ENCODE results near the gene ARF4. TPM values are rescaled to one million over a fixed set of nuclear protein-coding genes. Genes with fewer than 3 reads are reported as not detected.

ARF4 gene
- total and polyA plus RNA-seq, 2 experiments from 2014 or later: 144 to 249 TPM

GRCh38 chr3:57545636-57546268 is 51.4 kb downstream of the ARF4 start (continued):
- TF ChIP-seq REST (IDR thresholded peaks at IDR 0.05; ENCODE audit: unreplicated experiment) (no peak), EZH2 (IDR thresholded peaks at IDR 0.05; ENCODE audit: low read depth, unreplicated experiment) (no peak), ETS1 (IDR thresholded peaks at IDR 0.05) (no peak), NANOG (IDR thresholded peaks at IDR 0.05; ENCODE audit: borderline replicate concordance) (no peak)

DNA sequence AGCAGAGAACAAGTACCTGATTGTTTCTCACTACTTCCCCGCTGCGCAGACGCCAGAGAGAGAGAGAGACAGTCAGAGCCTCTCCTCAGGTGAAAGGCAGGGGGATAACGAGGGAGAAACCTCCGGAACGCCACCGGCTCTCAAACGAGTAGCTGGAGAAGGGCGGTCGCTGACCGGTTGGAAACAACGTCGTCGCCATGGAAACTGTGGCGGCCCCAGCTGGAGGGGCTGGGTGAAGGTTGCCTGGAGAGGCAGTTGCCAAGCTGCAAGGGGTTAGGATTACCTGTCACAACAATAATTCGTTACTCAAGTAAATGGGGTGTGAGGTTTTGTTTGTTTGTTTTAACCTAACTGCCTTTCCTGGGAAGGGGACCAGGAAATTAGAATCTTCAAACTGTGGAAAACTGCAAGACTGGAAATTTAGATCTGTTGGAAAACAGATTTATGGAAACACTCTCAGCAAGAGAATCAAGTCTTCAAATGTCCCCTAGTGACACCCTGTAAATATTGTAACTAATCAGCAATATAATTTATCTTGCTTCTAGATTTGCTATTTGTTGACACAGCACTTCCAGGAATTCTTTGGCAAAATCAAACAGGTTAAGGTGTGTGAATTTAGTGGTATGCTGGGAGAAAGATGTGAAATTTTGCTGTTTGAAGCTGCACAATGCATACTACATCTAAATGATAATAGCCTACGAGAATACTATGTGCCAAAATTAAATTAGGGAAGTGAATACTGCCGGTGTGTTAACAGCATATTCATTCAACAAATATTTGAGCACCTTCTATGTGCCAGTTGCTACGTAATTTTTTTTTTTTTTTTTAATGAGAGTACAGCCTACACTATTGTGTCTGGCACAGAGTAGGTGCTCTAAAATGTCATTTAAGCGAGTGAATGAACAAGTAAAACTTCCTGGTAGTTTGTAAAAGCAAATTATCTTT is 52.7 kb downstream of the ARF4 start, which contains the start of gene DNAH12:
TSS of gene DNAH12 (minus strand) at position 164 of the 945 bp plus-strand sequence. CDS start 1,474 bp downstream, outside the sequence.
- Histone ChIP-seq H3K4me3 (peak within 1 kb of the TSS; percentile 45), H2AFZ (peak within 1 kb of the TSS; percentile 87), H4K20me1 (replicated peaks; ENCODE audit: insufficient read depth) (no peaks in the 10 kb centered on the region), H3K27ac (ENCODE audit: low read depth) (0 out of 2 replicates have a peak within 1 kb of the TSS, but pooled peaks have one; percentile 45), H3K4me2 (peak within 1 kb of the TSS; percentile 68), H3K4me1 (ENCODE audit: insufficient read depth) (peaks cover 10% of the 10 kb centered on the region), H3K27me3 (ENCODE audit: insufficient read depth) (no peaks in the 10 kb centered on the region), H3K36me3 (ENCODE audit: insufficient read depth) (no peaks in the 10 kb centered on the region), H3F3A (replicated peaks; ENCODE audit: low read depth) (no peaks in the 10 kb centered on the region), H3K79me2 (replicated peaks; ENCODE audit: insufficient read depth) (no peaks in the 10 kb centered on the region), H3K9me2 (ENCODE audit: insufficient read depth) (no peaks in the 10 kb centered on the region)
- Mint-ChIP-seq H3K4me1 (peaks cover 9% of the 10 kb centered on the region), H3K4me3 (peak within 1 kb of the TSS; percentile 62), H3K27me3 (ENCODE audit: insufficient read depth, low read depth, poor library complexity) (peaks cover 5% of the 10 kb centered on the region), H3K27ac (peak within 1 kb of the TSS; percentile 38; the same call in 1 of the 2 replicates), H3K9me3 (no peaks in the 10 kb centered on the region), H3K36me3 (ENCODE audit: low read depth) (no peaks in the 10 kb centered on the region)
- DNase-seq (ENCODE audit: low spot score) (peak; percentile 97), ATAC-seq (peak; percentile 100)
- TF ChIP-seq STAT1 (IDR thresholded peaks at IDR 0.05; ENCODE audit: unreplicated experiment) (no peak), ZNF114 (CRISPR knock-in tag; IDR thresholded peaks at IDR 0.05) (no peak), NANOG (IDR thresholded peaks at IDR 0.05; ENCODE audit: borderline replicate concordance) (no peak), ZNF331 (CRISPR knock-in tag; IDR thresholded peaks at IDR 0.05; ENCODE audit: low read depth) (no peak), REST (IDR thresholded peaks at IDR 0.05; ENCODE audit: unreplicated experiment) (no peak), JUNB (IDR thresholded peaks at IDR 0.05; ENCODE audit: unreplicated experiment) (no peak)

Data from GM23338 (cell line).